ENCODE data around the gene GADD45G.

GADD45G gene

GRCh38 chr9:89632192-89632733, 27.5 kb downstream of the GADD45G start:
- no peak for DNase-seq

GRCh38 chr9:89632736-89633135, 27.9 kb downstream of the GADD45G start:
- DNase-seq = no peak

GRCh38 chr9:89633404-89633803, 28.6 kb downstream of the GADD45G start:
- no peak for DNase-seq

- DNase-seq = no peak
These were observed 29.1 kb downstream of the GADD45G start for GRCh38 chr9:89633920-89634319.

- peak; percentile 29 for DNase-seq
These were observed 30.4 kb downstream of the GADD45G start for GRCh38 chr9:89634995-89635742.

- DNase-seq = peak; percentile 39
These were observed 31.0 kb downstream of the GADD45G start for GRCh38 chr9:89635816-89636215.

GRCh38 chr9:89637787-89638186, 33.0 kb downstream of the GADD45G start:
- no peak for DNase-seq

- DNase-seq = no peak
These were observed 33.5 kb downstream of the GADD45G start for GRCh38 chr9:89638359-89638758.

- DNase-seq = no peak
These were observed 34.1 kb downstream of the GADD45G start for GRCh38 chr9:89638893-89639292.

- DNase-seq = no peak
These were observed 34.6 kb downstream of the GADD45G start for GRCh38 chr9:89639367-89639795.

GRCh38 chr9:89639961-89640360, 35.1 kb downstream of the GADD45G start:
- DNase-seq = no peak

- no peak for DNase-seq
These were observed 35.5 kb downstream of the GADD45G start for GRCh38 chr9:89640361-89640760.

- no peak for DNase-seq
These were observed 36.0 kb downstream of the GADD45G start for GRCh38 chr9:89640801-89641200.

- DNase-seq = no peak
These were observed 37.2 kb downstream of the GADD45G start for GRCh38 chr9:89641980-89642379.

GRCh38 chr9:89642789-89643188, 38.0 kb downstream of the GADD45G start:
- no peak for DNase-seq

GRCh38 chr9:89646189-89646939, 41.6 kb downstream of the GADD45G start:
- DNase-seq = no peak

- no peak for DNase-seq
These were observed 42.7 kb downstream of the GADD45G start for GRCh38 chr9:89647366-89648128.

GRCh38 chr9:89648247-89649000, 43.6 kb downstream of the GADD45G start:
- DNase-seq = no peak

- DNase-seq = no peak
These were observed 44.4 kb downstream of the GADD45G start for GRCh38 chr9:89649039-89649691.

GRCh38 chr9:89654025-89654662, 49.3 kb downstream of the GADD45G start:
- DNase-seq = no peak
